ENCODE results near the gene CTNND2.

The CTNND2 gene

GRCh38 chr5:11000515-11001353, 903.5 kb downstream of the CTNND2 start:
- no peak for DNase-seq

- DNase-seq, result no peak
Observed at GRCh38 chr5:10999714-11000113, 904.5 kb downstream of the CTNND2 start.

GRCh38 chr5:10995891-10996290, 908.4 kb downstream of the CTNND2 start:
- no peak for DNase-seq

- DNase-seq, result no peak
Observed at GRCh38 chr5:10994091-10994986, 909.9 kb downstream of the CTNND2 start.

GRCh38 chr5:10990634-10991033, 913.6 kb downstream of the CTNND2 start:
- peak; percentile 89 for DNase-seq

- no peak for DNase-seq
Observed at GRCh38 chr5:10989577-10990263, 914.5 kb downstream of the CTNND2 start.

- no peak for DNase-seq
Observed at GRCh38 chr5:10988622-10989021, 915.6 kb downstream of the CTNND2 start.

DNA sequence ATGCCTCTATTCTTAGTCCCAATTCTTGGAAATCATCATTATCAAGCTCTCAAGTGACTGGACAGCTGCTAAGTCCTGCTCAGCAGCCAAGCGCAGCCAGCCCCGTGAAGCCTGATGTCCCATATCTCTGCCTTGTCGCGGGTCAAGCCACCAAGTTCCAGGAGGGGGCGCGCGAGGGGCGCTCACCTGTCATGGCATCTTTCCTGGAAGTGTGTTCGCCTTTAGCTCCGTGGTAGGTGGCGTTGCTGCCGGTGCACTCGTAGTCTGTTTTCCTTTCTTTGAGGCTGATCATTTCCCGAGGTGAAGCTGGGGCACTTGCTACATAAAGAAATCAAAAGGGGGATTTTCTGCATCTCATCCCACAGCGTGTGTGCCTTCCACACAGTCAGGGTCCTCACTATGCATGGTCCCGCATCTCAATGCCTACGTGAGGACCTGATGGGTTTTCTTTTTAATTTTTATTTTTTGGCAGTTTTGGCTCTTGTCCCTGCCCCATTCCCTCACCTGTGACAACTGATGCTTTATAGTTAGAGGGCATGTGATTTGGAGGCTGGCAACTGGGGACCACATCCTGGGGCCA, 916.2 kb downstream of the CTNND2 start:
- peak; percentile 78 for DNase-seq

- DNase-seq, result no peak
Observed at GRCh38 chr5:10987276-10987924, 916.8 kb downstream of the CTNND2 start.

GRCh38 chr5:10985721-10986110, 918.5 kb downstream of the CTNND2 start:
- DNase-seq, result no peak

- no peak for DNase-seq
Observed at GRCh38 chr5:10985091-10985720, 919.0 kb downstream of the CTNND2 start.

DNA sequence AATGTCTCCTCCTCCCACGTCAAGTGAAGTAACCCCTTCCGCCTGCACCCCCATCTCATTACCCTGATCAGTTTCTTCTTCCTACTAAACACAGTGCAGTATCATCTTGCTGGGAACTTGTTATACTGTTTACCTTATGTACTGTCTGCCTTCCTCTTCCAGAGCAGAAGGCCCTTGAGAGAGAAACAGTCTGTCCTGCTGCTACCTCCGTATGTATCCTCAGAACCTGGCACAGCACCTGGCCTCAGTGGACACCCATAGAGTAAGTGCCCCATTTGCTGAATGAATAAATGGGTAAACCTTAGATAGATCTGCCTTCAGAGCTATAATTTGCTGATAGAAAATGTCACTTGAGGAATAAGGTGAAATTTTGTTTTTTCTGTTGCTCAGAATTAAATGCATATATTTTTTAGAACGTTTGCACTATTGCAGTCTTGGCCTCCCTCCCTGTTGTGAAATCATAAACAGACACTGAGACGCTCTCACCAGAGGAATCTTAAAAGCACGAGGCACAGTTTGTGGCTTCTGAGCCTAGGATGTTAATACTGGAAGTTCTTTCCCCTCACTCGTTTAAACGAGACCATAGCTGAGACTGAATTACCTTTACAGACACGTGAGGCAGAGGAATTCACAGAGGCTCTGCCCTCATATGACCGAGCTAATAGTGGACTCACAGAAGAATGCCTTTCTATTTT, 920.1 kb downstream of the CTNND2 start:
- DNase-seq, result no peak

DNA sequence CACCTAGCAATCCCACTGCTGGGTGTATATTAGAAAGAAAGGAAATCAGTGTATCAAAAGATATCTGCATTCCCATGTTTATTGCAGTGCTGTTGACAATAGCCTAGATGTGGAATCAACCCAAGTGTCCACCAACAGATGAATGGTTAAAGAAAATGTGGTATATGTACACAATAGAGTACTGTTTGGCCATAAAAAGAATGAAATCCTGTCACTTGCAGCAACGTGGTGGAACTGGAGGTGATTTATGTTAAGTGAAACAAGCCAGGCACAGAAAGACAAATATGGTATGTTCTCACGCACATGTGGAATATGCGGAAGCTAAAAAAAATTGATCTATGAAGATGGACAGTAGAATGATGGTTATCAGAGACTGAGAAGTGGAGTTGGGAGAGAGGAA, 921.6 kb downstream of the CTNND2 start:
- no peak for DNase-seq

- DNase-seq, result no peak
Observed at GRCh38 chr5:10981932-10982331, 922.3 kb downstream of the CTNND2 start.

- DNase-seq, result no peak
Observed at GRCh38 chr5:10977011-10977410, 927.2 kb downstream of the CTNND2 start.

DNA sequence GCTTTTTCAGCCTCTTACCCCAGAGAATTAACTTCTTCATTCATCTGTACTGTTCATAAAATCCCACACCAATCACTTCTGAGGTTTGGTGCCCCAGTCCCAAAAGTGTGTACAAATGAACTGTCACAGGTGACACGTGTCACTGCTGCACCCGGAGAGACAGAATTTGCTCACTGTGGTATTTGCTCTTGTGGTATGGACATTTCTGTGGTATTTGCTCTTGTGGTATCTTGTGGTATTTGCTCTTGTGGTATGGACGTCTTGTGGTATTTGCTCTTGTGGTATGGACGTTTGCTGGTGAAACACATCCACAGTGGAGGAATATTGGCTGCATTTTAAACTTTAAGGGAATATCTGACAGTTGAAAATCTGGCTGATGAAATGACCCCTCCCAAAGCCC, 928.3 kb downstream of the CTNND2 start:
- no peak for DNase-seq

DNA sequence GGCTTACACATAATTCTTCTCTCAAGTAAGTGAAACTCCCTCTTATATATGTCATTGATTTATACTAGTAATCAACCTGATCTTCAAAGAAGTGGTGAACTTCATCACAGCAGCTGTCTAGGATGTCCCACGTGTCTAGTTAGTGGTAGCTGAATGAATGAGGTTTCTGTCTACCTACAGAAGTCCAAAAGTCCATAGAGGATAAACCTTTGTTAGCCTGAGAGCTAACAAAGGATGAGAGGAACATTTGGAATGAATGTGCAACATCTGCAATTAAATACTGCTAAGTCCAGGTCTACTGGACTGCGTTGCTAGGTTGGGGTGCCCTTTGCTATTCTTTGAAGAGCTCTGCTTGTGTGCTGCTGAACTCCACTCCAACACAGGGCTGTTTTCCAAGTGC, 929.4 kb downstream of the CTNND2 start:
- DNase-seq, result no peak

DNA sequence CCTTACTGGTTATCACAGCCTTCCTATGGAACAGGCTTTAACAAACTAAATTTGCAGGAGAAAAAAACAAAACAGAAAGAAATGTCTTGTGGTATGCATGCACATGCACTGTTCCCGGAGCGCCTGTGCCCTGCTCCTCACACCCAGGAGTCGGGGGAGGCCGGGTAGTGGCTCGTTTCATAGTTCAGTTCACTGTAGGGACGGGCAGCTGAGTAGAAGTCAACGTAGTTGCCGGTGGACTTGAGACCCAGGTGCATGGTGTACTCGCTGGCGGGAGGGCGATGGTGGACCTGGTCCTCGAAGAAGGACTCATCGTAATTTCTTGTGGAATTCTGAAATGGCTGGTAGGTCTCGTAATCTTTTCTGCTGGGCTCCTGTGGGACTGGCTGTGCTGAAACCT, 930.9 kb downstream of the CTNND2 start:
- DNase-seq, result no peak

DNA sequence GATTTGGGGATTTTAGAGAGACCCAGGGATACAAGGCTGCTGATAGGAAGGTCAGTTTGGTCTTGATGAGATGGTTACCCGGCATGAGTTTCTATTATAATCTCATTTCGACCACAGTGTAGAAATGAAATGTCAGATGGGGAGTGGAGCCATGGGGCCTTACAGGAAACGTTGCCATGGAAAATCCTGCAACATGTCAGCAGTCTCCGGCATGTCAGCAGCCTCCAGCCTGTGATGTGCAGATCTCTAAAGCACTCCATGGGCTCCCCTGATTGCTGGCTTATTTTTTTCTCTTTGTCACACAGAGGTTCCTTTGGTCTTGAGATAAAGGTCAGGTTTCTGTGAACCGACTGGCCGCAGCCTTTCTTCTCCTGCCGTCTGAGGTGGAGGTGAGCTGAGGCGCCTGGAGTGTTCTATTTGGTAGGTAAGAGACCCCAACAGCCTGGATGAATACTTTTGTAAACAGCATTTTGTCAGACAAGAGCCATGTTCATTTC, 934.5 kb downstream of the CTNND2 start:
- DNase-seq, result no peak

DNA sequence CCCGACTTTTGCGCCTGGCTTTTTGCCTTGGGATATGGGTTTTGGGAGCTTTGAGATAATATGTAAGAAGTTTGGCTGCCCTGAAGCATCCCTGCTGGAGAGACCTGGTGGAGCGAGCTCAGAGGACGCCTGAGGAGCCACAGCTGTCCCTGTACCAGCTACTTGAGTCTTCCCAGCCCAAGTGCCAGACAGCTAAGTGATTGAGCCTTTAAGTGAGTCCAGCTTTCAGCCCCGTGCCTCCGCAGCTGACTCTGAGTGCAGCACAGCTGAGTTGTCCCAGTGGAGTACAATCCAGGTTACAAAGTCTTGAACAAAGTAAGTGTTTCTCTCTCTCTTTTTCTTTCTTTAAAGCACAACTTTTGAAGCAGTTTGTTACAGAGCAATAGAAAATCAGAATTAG, 939.4 kb downstream of the CTNND2 start:
- peak; percentile 67 for DNase-seq

DNA sequence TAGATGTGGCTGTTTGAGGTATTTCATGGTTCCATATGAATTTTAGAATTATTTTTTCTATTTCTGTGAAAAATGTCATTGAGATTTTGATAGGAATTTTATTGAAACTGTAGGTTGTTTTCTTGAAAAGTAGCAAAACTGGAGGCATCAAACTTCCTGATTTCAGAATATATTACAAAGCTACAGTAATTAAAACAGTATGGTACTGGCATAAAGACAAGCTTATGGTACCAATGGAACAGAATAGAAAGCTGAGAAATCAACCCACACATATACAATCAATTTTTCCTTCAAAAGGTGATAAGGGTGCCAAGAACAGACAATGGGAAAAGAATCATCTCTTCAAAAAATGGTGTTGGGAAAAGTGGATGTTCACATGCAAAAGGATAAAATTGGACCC, 945.5 kb downstream of the CTNND2 start:
- DNase-seq, result no peak
